Right atrium auricular region (tissue), 2 donors: ENCODE results near the gene LRRC63. TPM values are rescaled to one million over a fixed set of nuclear protein-coding genes. Genes with fewer than 3 reads are reported as not detected.

Source experiments
- DNase-seq: peaks from one replicate; pipeline ENCODE4 v3.0.0-alpha.2; 2019; ENCODE audit warnings: low spot score
- H3K27ac ChIP-seq, 2 donors: fragments of 200-600 bp; sonication (generic); 1 replicate in 1 of 2; 2 replicates in 1 of 2; pipeline ENCODE4 v1.5.1; 2016 to 2019
- H3K27me3 ChIP-seq, 2 donors: fragments of 200-600 bp; sonication (generic); one replicate each; pipeline versions ENCODE4 v1.5.1 to v1.6.0; 2017 to 2019
- H3K36me3 ChIP-seq: fragments of 200-600 bp; sonication (generic); one replicate; pipeline ENCODE4 v1.5.1; 2016
- H3K4me1 ChIP-seq, 2 donors: fragments of 200-600 bp; sonication (generic); one replicate each; pipeline versions ENCODE4 v1.5.1 to v1.6.0; 2017 to 2019
- H3K4me3 ChIP-seq, 2 donors: fragments of 200-600 bp; sonication (generic); 1 replicate in 1 of 2; 2 replicates in 1 of 2; pipeline ENCODE4 v1.5.1; 2017 to 2019; ENCODE audit warnings: mild to moderate bottlenecking in 1 of 2, moderate library complexity in 1 of 2
- H3K9me3 ChIP-seq, 2 donors: fragments of 200-600 bp; sonication (generic); one replicate each; pipeline ENCODE4 v1.5.1; 2019
- CTCF ChIP-seq, 2 donors: fragments of 200-600 bp; sonication (generic); IDR thresholded peaks; one replicate each; pipeline ENCODE4 v1.5.1; 2019; ENCODE audit warnings: antibody characterized with exemption in 2 of 2
- total RNA-seq, 2 donors: library from RNA; depleted of rRNA; stranded (reverse); fragments of >200 nt; gene quantifications; one replicate each; pipeline ENCODE4 v1.1.0, GENCODE V29; 2016

The LRRC63 gene
- total RNA-seq, 2 donors from 2014 or later = not detected

- no peak for DNase-seq
- Histone ChIP-seq H3K9me3 (peaks cover 0 to 33% of the 10 kb centered on the region in 2 donors), H3K36me3 (no peaks in the 10 kb centered on the region), H3K4me3 (no peak overlapping the region), H3K4me1 (no peaks in the 10 kb centered on the region), H3K27me3 (no peaks in the 10 kb centered on the region), H3K27ac (no peak overlapping the region)
- no peak for TF ChIP-seq CTCF (IDR thresholded peaks at IDR 0.05)
Measured at GRCh38 chr13:46229251-46229650, 17.5 kb downstream of the LRRC63 start.

- no peak for DNase-seq
- H3K36me3 ChIP-seq = no peaks in the 10 kb centered on the region
- no peaks in the 10 kb centered on the region for H3K4me1 ChIP-seq
- no peak overlapping the region for H3K4me3 ChIP-seq
- H3K27me3 ChIP-seq = no peaks in the 10 kb centered on the region
- no peak for TF ChIP-seq CTCF (IDR thresholded peaks at IDR 0.05)
- no peak overlapping the region for H3K27ac ChIP-seq
- H3K9me3 ChIP-seq = peaks cover 0 to 45% of the 10 kb centered on the region in 2 donors
Measured at GRCh38 chr13:46232281-46232680, 20.6 kb downstream of the LRRC63 start.

GRCh38 chr13:46235286-46235685 is 23.6 kb downstream of the LRRC63 start:
- no peak overlapping the region for H3K4me3 ChIP-seq
- H3K9me3 ChIP-seq = peaks cover 0 to 30% of the 10 kb centered on the region in 2 donors
- H3K36me3 ChIP-seq = no peaks in the 10 kb centered on the region
- no peak for DNase-seq
- no peaks in the 10 kb centered on the region for H3K4me1 ChIP-seq
- no peaks in the 10 kb centered on the region for H3K27me3 ChIP-seq
- no peak overlapping the region for H3K27ac ChIP-seq
- no peak for TF ChIP-seq CTCF (IDR thresholded peaks at IDR 0.05)

GRCh38 chr13:46265292-46265691 is 53.6 kb downstream of the LRRC63 start:
- Histone ChIP-seq H3K36me3 (no peaks in the 10 kb centered on the region), H3K27ac (no peak overlapping the region), H3K9me3 (no peaks in the 10 kb centered on the region), H3K27me3 (no peaks in the 10 kb centered on the region), H3K4me1 (no peaks in the 10 kb centered on the region), H3K4me3 (no peak overlapping the region)
- no peak for DNase-seq
- TF ChIP-seq CTCF (IDR thresholded peaks at IDR 0.05) = no peak

GRCh38 chr13:46267166-46267565 is 55.4 kb downstream of the LRRC63 start:
- no peak overlapping the region for H3K4me3 ChIP-seq
- no peaks in the 10 kb centered on the region for H3K4me1 ChIP-seq
- no peaks in the 10 kb centered on the region for H3K36me3 ChIP-seq

More at GRCh38 chr13:46267166-46267565, 55.4 kb downstream of the LRRC63 start:
- Histone ChIP-seq H3K9me3 (no peaks in the 10 kb centered on the region), H3K27ac (no peak overlapping the region), H3K27me3 (no peaks in the 10 kb centered on the region)
- no peak for DNase-seq
- TF ChIP-seq CTCF (IDR thresholded peaks at IDR 0.05) = no peak
